GM18951 (cell line): ENCODE results near the gene GRIK3.

Experiments used
- POLR2A ChIP-seq: IDR thresholded peaks from 4 replicates; pipeline ENCODE4 v1.6.1; 2011; ENCODE audit warnings: mild to moderate bottlenecking; ENCODE audit not compliant: insufficient read length, insufficient read depth; ENCODE audit errors: extremely low read depth
- in situ Hi-C: fragments of 300-500 bp; cut with MboI; formaldehyde crosslinking; loops from one replicate; pipeline ENCODE4 v1.12.0; 2022; ENCODE audit warnings: low sequenced_read_pairs, mixed read lengths, inconsistent platforms; ENCODE audit not compliant: unreplicated experiment

Gene GRIK3

GRCh38 chr1:36869054-36869453 is 165.3 kb downstream of the GRIK3 start:
- TF ChIP-seq POLR2A, result no peak
- in situ Hi-C loops, result no loop called here

DNA sequence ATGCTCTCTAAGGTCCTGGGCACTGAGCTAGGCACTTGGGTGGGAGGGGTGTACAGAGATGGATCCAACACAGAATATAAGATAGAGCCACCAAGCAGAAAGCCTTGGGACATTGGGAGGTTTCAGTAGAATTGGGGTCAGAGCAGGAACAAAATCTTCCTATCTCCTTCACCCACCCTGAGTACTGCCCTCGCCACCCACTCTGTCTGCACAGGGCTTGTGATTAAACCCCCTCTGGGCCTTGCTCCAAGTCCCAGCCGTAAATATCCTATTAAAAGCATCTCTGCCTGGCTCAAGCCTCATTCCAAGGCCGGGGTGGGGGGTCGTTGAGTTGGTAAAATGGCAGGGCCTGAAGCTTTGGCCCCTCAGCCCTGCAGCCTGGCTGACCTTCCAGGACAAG is 166.7 kb downstream of the GRIK3 start:
- in situ Hi-C loops, result no loop called here
- no peak for TF ChIP-seq POLR2A

GRCh38 chr1:36866169-36866814 is 168.0 kb downstream of the GRIK3 start:
- in situ Hi-C loops, result no loop called here
- no peak for TF ChIP-seq POLR2A

- no peak for TF ChIP-seq POLR2A
- in situ Hi-C loops, result no loop called here
These were observed 168.8 kb downstream of the GRIK3 start for GRCh38 chr1:36865602-36865900.

GRCh38 chr1:36864823-36865601 is 169.3 kb downstream of the GRIK3 start:
- in situ Hi-C loops, result no loop called here
- TF ChIP-seq POLR2A, result no peak

GRCh38 chr1:36864182-36864822 is 170.0 kb downstream of the GRIK3 start:
- in situ Hi-C loops, result no loop called here
- no peak for TF ChIP-seq POLR2A

GRCh38 chr1:36863500-36863899 is 170.8 kb downstream of the GRIK3 start:
- in situ Hi-C loops, result no loop called here
- no peak for TF ChIP-seq POLR2A

GRCh38 chr1:36863061-36863460 is 171.3 kb downstream of the GRIK3 start:
- in situ Hi-C loops, result no loop called here
- no peak for TF ChIP-seq POLR2A

GRCh38 chr1:36861375-36861774 is 172.9 kb downstream of the GRIK3 start:
- in situ Hi-C loops, result no loop called here
- TF ChIP-seq POLR2A, result no peak

- in situ Hi-C loops, result no loop called here
These were observed 174.4 kb downstream of the GRIK3 start for GRCh38 chr1:36859926-36860325.

DNA sequence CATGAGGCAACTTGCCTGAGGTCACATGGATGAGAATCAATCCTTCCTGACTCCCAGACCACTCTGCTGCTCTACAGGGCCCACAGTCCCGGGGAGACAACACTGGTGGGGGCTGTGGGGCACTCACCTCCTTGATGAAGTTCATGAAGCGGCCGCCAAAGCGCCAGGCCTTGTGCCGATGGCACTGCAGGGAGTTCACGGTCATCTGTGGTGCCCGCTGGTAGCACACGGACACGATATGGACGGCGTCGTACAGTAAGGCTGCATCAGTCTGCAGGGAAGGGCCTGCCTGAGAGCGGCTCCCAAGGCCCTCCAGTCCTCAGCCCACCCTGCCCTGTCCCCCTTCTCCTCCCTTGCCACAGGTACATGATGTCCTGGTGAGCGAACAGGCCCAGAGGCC is 175.3 kb downstream of the GRIK3 start:
- TF ChIP-seq POLR2A, result no peak
- in situ Hi-C loops, result no loop called here

More at GRCh38 chr1:36859926-36860325, 174.4 kb downstream of the GRIK3 start:
- no peak for TF ChIP-seq POLR2A

DNA sequence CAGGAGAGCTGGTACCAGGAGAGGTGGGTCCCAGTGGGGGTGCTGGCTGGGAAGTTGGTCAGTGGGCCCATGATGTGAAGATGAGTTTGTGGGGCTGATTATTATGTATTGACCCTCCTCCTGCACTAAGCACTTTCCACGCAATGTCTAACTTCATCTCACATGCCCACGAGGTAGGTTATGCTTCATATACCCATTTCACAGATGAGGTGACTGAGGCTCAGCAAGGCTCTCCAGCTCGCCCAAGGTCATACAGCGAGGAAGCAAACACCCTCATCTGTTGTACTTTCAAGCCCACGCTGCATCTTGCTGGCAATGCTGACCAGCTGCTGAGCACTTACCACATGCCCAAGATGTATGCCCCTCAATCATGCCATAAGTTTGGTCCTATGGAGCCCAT is 175.8 kb downstream of the GRIK3 start:
- in situ Hi-C loops, result no loop called here
- no peak for TF ChIP-seq POLR2A

- no peak for TF ChIP-seq POLR2A
- in situ Hi-C loops, result no loop called here
These were observed 176.6 kb downstream of the GRIK3 start for GRCh38 chr1:36857754-36858153.
